22Rv1 (cell line): Measurements from ENCODE around the gene ARMC5.
"Not testable (repeated sequence)": the region's sequence is repeated elsewhere in the genome, so short reads cannot be mapped to it uniquely, and the experiment has no call there.

Source experiments
- ZFX ChIP-seq: fragments of 450-650 bp; IDR thresholded peaks from 2 replicates; pipeline ENCODE4 v1.6.1; 2017; ENCODE audit warnings: antibody characterized with exemption, borderline replicate concordance
- TF ChIP-seq, protein P1 (sequence below): fragments of 450-650 bp; IDR thresholded peaks from 2 replicates; pipeline ENCODE4 v1.5.1; 2017; ENCODE audit warnings: mild to moderate bottlenecking

DNA sequence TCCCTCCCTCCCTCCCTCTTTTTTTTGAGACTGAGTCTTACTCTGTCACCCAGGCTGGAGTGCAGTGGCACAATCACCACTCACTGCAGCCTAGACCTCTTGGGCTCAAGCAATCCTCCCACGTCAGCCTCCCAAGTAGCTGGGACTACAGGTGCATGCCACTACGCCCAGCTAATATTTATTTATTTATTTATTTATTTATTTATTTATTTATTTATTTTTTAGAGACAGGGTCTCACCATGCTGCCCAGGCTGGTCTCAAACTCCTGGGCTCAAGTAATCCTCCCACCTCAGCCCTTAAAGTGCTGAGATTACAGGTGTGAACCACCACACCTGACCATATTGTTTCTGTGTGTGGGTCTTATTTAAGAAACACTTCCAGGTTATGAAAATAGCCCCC is 42.3 kb upstream of the ARMC5 start:
- TF ChIP-seq ZFX = not testable (repeated sequence)
- TF ChIP-seq, protein P1, sequence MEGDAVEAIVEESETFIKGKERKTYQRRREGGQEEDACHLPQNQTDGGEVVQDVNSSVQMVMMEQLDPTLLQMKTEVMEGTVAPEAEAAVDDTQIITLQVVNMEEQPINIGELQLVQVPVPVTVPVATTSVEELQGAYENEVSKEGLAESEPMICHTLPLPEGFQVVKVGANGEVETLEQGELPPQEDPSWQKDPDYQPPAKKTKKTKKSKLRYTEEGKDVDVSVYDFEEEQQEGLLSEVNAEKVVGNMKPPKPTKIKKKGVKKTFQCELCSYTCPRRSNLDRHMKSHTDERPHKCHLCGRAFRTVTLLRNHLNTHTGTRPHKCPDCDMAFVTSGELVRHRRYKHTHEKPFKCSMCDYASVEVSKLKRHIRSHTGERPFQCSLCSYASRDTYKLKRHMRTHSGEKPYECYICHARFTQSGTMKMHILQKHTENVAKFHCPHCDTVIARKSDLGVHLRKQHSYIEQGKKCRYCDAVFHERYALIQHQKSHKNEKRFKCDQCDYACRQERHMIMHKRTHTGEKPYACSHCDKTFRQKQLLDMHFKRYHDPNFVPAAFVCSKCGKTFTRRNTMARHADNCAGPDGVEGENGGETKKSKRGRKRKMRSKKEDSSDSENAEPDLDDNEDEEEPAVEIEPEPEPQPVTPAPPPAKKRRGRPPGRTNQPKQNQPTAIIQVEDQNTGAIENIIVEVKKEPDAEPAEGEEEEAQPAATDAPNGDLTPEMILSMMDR = not testable (repeated sequence)
